ENCODE data around the gene TWSG1.

DNA sequence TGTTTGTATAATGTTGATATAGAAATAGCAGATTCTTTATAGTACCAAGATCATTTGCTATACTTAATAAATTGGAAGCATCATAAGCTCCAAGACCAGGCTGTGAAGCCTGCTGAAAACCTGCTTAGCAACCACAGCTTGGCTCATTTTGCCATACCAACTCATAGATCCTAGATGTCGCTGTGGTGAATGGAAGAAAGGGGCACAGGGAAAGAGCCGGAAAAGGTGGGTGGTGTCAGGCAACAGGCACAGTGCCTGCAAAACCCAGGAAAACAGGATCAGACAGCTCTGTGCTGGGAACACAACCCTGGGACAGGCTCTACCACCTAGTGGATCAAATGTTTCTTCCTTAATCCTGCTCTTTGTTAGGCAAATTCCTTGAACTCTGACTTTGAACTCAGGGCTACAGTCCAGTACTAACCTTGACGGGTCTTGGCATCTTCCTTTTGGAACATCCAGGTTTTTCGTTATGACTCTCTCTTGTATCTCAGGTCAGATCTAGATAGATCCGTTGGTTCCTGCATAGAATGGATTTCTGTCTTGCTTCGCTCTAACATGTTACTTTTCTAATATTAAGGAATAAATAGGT lies 31.6 kb downstream of the TWSG1 start:
- TF ChIP-seq POLR2AphosphoS5 (IDR thresholded peaks at IDR 0.05) (peak in 1 of 3 donors; percentile 24), POLR2A (IDR thresholded peaks at IDR 0.05) (no peak)
- TF ChIP-seq, protein P1, sequence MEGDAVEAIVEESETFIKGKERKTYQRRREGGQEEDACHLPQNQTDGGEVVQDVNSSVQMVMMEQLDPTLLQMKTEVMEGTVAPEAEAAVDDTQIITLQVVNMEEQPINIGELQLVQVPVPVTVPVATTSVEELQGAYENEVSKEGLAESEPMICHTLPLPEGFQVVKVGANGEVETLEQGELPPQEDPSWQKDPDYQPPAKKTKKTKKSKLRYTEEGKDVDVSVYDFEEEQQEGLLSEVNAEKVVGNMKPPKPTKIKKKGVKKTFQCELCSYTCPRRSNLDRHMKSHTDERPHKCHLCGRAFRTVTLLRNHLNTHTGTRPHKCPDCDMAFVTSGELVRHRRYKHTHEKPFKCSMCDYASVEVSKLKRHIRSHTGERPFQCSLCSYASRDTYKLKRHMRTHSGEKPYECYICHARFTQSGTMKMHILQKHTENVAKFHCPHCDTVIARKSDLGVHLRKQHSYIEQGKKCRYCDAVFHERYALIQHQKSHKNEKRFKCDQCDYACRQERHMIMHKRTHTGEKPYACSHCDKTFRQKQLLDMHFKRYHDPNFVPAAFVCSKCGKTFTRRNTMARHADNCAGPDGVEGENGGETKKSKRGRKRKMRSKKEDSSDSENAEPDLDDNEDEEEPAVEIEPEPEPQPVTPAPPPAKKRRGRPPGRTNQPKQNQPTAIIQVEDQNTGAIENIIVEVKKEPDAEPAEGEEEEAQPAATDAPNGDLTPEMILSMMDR (IDR thresholded peaks at IDR 0.05 in 8 of 11, conservative IDR thresholded peaks at IDR 0.05 in 3 of 11) = peak in 7 of 11 experiments; percentile 4 to 49 (median 27)
